BLaER1 (cell line): ENCODE measurements around the gene CFTR.

Experiments
- H3K27ac ChIP-seq: shearing (Covaris generic); formaldehyde crosslinking; 2 replicates; pipeline ENCODE4 v1.8.1; 2022
- H3K27me3 ChIP-seq: shearing (Covaris generic); formaldehyde crosslinking; 2 replicates; pipeline ENCODE4 v1.8.1; 2022
- H3K36me3 ChIP-seq: shearing (Covaris generic); formaldehyde crosslinking; 2 replicates; pipeline ENCODE4 v1.8.1; 2022
- H3K4me1 ChIP-seq: shearing (Covaris generic); formaldehyde crosslinking; 2 replicates; pipeline ENCODE4 v1.8.1; 2022
- H3K4me2 ChIP-seq: shearing (Covaris generic); formaldehyde crosslinking; 2 replicates; pipeline ENCODE4 v1.8.1; 2022
- H3K4me3 ChIP-seq: shearing (Covaris generic); formaldehyde crosslinking; 2 replicates; pipeline ENCODE4 v1.8.1; 2022
- H3K9ac ChIP-seq: shearing (Covaris generic); formaldehyde crosslinking; 2 replicates; pipeline ENCODE4 v1.8.1; 2022
- H3K9me3 ChIP-seq: shearing (Covaris generic); formaldehyde crosslinking; 2 replicates; pipeline ENCODE4 v1.8.1; 2022
- H4K20me1 ChIP-seq: shearing (Covaris generic); formaldehyde crosslinking; 2 replicates; pipeline ENCODE4 v1.8.1; 2022
- Cebpa-rat ChIP-seq: shearing (Covaris generic); IDR thresholded peaks from 2 replicates; pipeline ENCODE4 v1.8.1; 2022

Gene CFTR

GRCh38 chr7:117550625-117551024 is 70.8 kb downstream of the CFTR start:
- no peaks in the 10 kb centered on the region for H4K20me1 ChIP-seq
- no peak overlapping the region for H3K9ac ChIP-seq
- H3K4me2 ChIP-seq, result no peak overlapping the region
- H3K4me1 ChIP-seq, result no peaks in the 10 kb centered on the region
- no peak overlapping the region for H3K27ac ChIP-seq
- no peaks in the 10 kb centered on the region for H3K9me3 ChIP-seq
- TF ChIP-seq Cebpa-rat, result no peak
- no peak overlapping the region for H3K4me3 ChIP-seq
- no peaks in the 10 kb centered on the region for H3K27me3 ChIP-seq
- H3K36me3 ChIP-seq, result no peaks in the 10 kb centered on the region

GRCh38 chr7:117552660-117553059 is 72.8 kb downstream of the CFTR start:
- Histone ChIP-seq H3K9me3 (no peaks in the 10 kb centered on the region), H3K36me3 (no peaks in the 10 kb centered on the region), H3K27ac (no peak overlapping the region), H3K4me1 (no peaks in the 10 kb centered on the region), H3K27me3 (no peaks in the 10 kb centered on the region), H4K20me1 (no peaks in the 10 kb centered on the region), H3K9ac (no peak overlapping the region), H3K4me3 (no peak overlapping the region), H3K4me2 (no peak overlapping the region)
- TF ChIP-seq Cebpa-rat, result no peak

- H4K20me1 ChIP-seq, result no peaks in the 10 kb centered on the region
- no peak overlapping the region for H3K4me2 ChIP-seq
- no peaks in the 10 kb centered on the region for H3K27me3 ChIP-seq
- no peak overlapping the region for H3K27ac ChIP-seq
- no peaks in the 10 kb centered on the region for H3K36me3 ChIP-seq
- no peak overlapping the region for H3K9ac ChIP-seq
- no peaks in the 10 kb centered on the region for H3K4me1 ChIP-seq
- TF ChIP-seq Cebpa-rat, result no peak
- H3K4me3 ChIP-seq, result no peak overlapping the region
- H3K9me3 ChIP-seq, result no peaks in the 10 kb centered on the region
These were observed 75.4 kb downstream of the CFTR start for GRCh38 chr7:117555260-117555659.

- H3K27ac ChIP-seq, result no peak overlapping the region
- H3K9ac ChIP-seq, result no peak overlapping the region
- H4K20me1 ChIP-seq, result no peaks in the 10 kb centered on the region
- H3K4me2 ChIP-seq, result no peak overlapping the region
- H3K9me3 ChIP-seq, result no peaks in the 10 kb centered on the region
- no peak for TF ChIP-seq Cebpa-rat
- no peaks in the 10 kb centered on the region for H3K27me3 ChIP-seq
- no peak overlapping the region for H3K4me3 ChIP-seq
- no peaks in the 10 kb centered on the region for H3K36me3 ChIP-seq
- H3K4me1 ChIP-seq, result no peaks in the 10 kb centered on the region
These were observed 79.6 kb downstream of the CFTR start for GRCh38 chr7:117559391-117559790.

- Histone ChIP-seq H3K9me3 (no peaks in the 10 kb centered on the region), H3K27me3 (no peaks in the 10 kb centered on the region), H3K36me3 (no peaks in the 10 kb centered on the region), H3K9ac (no peak overlapping the region), H3K27ac (no peak overlapping the region), H3K4me3 (no peak overlapping the region), H3K4me2 (no peak overlapping the region), H4K20me1 (no peaks in the 10 kb centered on the region), H3K4me1 (no peaks in the 10 kb centered on the region)
- TF ChIP-seq Cebpa-rat, result no peak
These were observed 80.2 kb downstream of the CFTR start for GRCh38 chr7:117560030-117560429.

GRCh38 chr7:117562759-117563158 is 82.9 kb downstream of the CFTR start:
- no peak overlapping the region for H3K27ac ChIP-seq
- no peaks in the 10 kb centered on the region for H4K20me1 ChIP-seq

GRCh38 chr7:117564080-117564479 is 84.3 kb downstream of the CFTR start:
- no peaks in the 10 kb centered on the region for H3K36me3 ChIP-seq
- H3K27me3 ChIP-seq, result no peaks in the 10 kb centered on the region
- H3K27ac ChIP-seq, result no peak overlapping the region
- no peak overlapping the region for H3K4me2 ChIP-seq
- no peak overlapping the region for H3K4me3 ChIP-seq
- TF ChIP-seq Cebpa-rat, result no peak
- no peak overlapping the region for H3K9ac ChIP-seq
- H3K9me3 ChIP-seq, result no peaks in the 10 kb centered on the region
- H3K4me1 ChIP-seq, result no peaks in the 10 kb centered on the region
- no peaks in the 10 kb centered on the region for H4K20me1 ChIP-seq

More at GRCh38 chr7:117562759-117563158, 82.9 kb downstream of the CFTR start:
- Histone ChIP-seq H3K36me3 (no peaks in the 10 kb centered on the region), H3K4me2 (no peak overlapping the region), H3K4me3 (no peak overlapping the region), H3K4me1 (no peaks in the 10 kb centered on the region), H3K27me3 (no peaks in the 10 kb centered on the region), H3K9ac (no peak overlapping the region), H3K9me3 (no peaks in the 10 kb centered on the region)
- TF ChIP-seq Cebpa-rat, result no peak

GRCh38 chr7:117564627-117565026 is 84.8 kb downstream of the CFTR start:
- H3K4me2 ChIP-seq, result no peak overlapping the region
- H4K20me1 ChIP-seq, result no peaks in the 10 kb centered on the region
- no peak for TF ChIP-seq Cebpa-rat

GRCh38 chr7:117565226-117565625 is 85.4 kb downstream of the CFTR start:
- no peak overlapping the region for H3K27ac ChIP-seq
- H3K9ac ChIP-seq, result no peak overlapping the region
- no peaks in the 10 kb centered on the region for H4K20me1 ChIP-seq
- H3K27me3 ChIP-seq, result no peaks in the 10 kb centered on the region
- no peak for TF ChIP-seq Cebpa-rat
- H3K4me3 ChIP-seq, result no peak overlapping the region
- no peaks in the 10 kb centered on the region for H3K9me3 ChIP-seq
- H3K4me1 ChIP-seq, result no peaks in the 10 kb centered on the region
- no peak overlapping the region for H3K4me2 ChIP-seq
- H3K36me3 ChIP-seq, result no peaks in the 10 kb centered on the region

More at GRCh38 chr7:117564627-117565026, 84.8 kb downstream of the CFTR start:
- Histone ChIP-seq H3K27ac (no peak overlapping the region), H3K9ac (no peak overlapping the region), H3K9me3 (no peaks in the 10 kb centered on the region), H3K36me3 (no peaks in the 10 kb centered on the region), H3K4me1 (no peaks in the 10 kb centered on the region), H3K4me3 (no peak overlapping the region), H3K27me3 (no peaks in the 10 kb centered on the region)

GRCh38 chr7:117567781-117568180 is 88.0 kb downstream of the CFTR start:
- H3K4me1 ChIP-seq, result no peaks in the 10 kb centered on the region
- no peaks in the 10 kb centered on the region for H3K9me3 ChIP-seq
- no peak overlapping the region for H3K4me2 ChIP-seq
- H4K20me1 ChIP-seq, result no peaks in the 10 kb centered on the region
- no peak overlapping the region for H3K4me3 ChIP-seq
- no peaks in the 10 kb centered on the region for H3K27me3 ChIP-seq
- H3K36me3 ChIP-seq, result no peaks in the 10 kb centered on the region
- H3K27ac ChIP-seq, result no peak overlapping the region
- no peak for TF ChIP-seq Cebpa-rat
- no peak overlapping the region for H3K9ac ChIP-seq
